ENCODE results near the gene PLOD3. TPM values are rescaled to one million over a fixed set of nuclear protein-coding genes. Genes with fewer than 3 reads are reported as not detected.

The PLOD3 gene
- total and polyA plus RNA-seq, 9 of the 15 experiments (the other 6 are each of a cell fraction or from before 2014, with no cell fraction given), result 2.8 to 101 (median 30.9) TPM

- TF ChIP-seq PCBP2 (IDR thresholded peaks at IDR 0.05; ENCODE audit: low read depth, low read length, poor library complexity, severe bottlenecking) (no peak), CTCFL (IDR thresholded peaks at IDR 0.05; ENCODE audit: borderline replicate concordance, insufficient read depth, low read depth, low read length, poor library complexity, severe bottlenecking) (no peak), HNRNPK (IDR thresholded peaks at IDR 0.05; ENCODE audit: low read depth, low read length, poor library complexity, severe bottlenecking) (no peak), DPF2 (IDR thresholded peaks at IDR 0.05) (peak; percentile 76), TEAD1 (CRISPR knock-in tag; IDR thresholded peaks at IDR 0.05) (0 out of 4 replicates have a peak, but pooled peaks have one; percentile 4 to 48), POU5F1 (IDR thresholded peaks at IDR 0.05; ENCODE audit: borderline replicate concordance, low read depth, low read length, partially characterized antibody) (no peak), HIVEP1 (CRISPR knock-in tag; IDR thresholded peaks at IDR 0.05) (no peak), ZNF311 (CRISPR knock-in tag; IDR thresholded peaks at IDR 0.05) (no peak), RBM14 (IDR thresholded peaks at IDR 0.05; ENCODE audit: borderline replicate concordance, insufficient read depth, low read depth, low read length) (no peak), THAP12 (CRISPR knock-in tag; IDR thresholded peaks at IDR 0.05) (no peak), ZNF384 (IDR thresholded peaks at IDR 0.05; ENCODE audit: low read depth, low read length) (no peak)
- TF ChIP-seq, protein P1, sequence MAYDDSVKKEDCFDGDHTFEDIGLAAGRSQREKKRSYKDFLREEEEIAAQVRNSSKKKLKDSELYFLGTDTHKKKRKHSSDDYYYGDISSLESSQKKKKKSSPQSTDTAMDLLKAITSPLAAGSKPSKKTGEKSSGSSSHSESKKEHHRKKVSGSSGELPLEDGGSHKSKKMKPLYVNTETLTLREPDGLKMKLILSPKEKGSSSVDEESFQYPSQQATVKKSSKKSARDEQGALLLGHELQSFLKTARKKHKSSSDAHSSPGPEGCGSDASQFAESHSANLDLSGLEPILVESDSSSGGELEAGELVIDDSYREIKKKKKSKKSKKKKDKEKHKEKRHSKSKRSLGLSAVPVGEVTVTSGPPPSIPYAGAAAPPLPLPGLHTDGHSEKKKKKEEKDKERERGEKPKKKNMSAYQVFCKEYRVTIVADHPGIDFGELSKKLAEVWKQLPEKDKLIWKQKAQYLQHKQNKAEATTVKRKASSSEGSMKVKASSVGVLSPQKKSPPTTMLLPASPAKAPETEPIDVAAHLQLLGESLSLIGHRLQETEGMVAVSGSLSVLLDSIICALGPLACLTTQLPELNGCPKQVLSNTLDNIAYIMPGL (CRISPR knock-in tag; IDR thresholded peaks at IDR 0.05), result no peak
- TF ChIP-seq, protein P2, sequence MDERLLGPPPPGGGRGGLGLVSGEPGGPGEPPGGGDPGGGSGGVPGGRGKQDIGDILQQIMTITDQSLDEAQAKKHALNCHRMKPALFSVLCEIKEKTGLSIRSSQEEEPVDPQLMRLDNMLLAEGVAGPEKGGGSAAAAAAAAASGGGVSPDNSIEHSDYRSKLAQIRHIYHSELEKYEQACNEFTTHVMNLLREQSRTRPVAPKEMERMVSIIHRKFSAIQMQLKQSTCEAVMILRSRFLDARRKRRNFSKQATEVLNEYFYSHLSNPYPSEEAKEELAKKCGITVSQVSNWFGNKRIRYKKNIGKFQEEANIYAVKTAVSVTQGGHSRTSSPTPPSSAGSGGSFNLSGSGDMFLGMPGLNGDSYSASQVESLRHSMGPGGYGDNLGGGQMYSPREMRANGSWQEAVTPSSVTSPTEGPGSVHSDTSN (CRISPR knock-in tag; IDR thresholded peaks at IDR 0.05; ENCODE audit: low read depth), result no peak
- TF ChIP-seq, protein P2 (tag; conservative IDR thresholded peaks at IDR 0.05; ENCODE audit: low read depth), result peak; percentile 59
Measured at GRCh38 chr7:101265622-101266516, 48.5 kb upstream of the PLOD3 start (continued).

Measured in K562 (cell line).